Mucosa of descending colon (tissue), 3 donors: ENCODE results near the gene SLC20A1. TPM values are rescaled to one million over a fixed set of nuclear protein-coding genes. Genes with fewer than 3 reads are reported as not detected.

Experiments
- ATAC-seq: fragments of 200-7000 bp; cut with Tn5 transposase; one replicate; pipeline ENCODE4 v1.9.1; 2020; ENCODE audit warnings: mild to moderate bottlenecking, moderate library complexity
- DNase-seq, 3 donors: peaks; one replicate each; pipeline ENCODE4 v3.0.0-alpha.2; 2020
- H3K36me3 ChIP-seq: fragments of 200-600 bp; one replicate; pipeline ENCODE4 v1.8.0; 2021; ENCODE audit warnings: low read depth, mild to moderate bottlenecking
- H3K4me1 ChIP-seq: fragments of 200-600 bp; one replicate; pipeline ENCODE4 v1.8.0; 2021; ENCODE audit warnings: low read depth, mild to moderate bottlenecking
- H3K4me3 ChIP-seq: fragments of 200-600 bp; one replicate; pipeline ENCODE4 v1.8.0; 2021; ENCODE audit warnings: mild to moderate bottlenecking
- H3K9me3 ChIP-seq: fragments of 200-600 bp; one replicate; pipeline ENCODE4 v1.8.0; 2021; ENCODE audit warnings: mild to moderate bottlenecking
- intact Hi-C, 2 donors: fragments of 100-400 bp; cut with DNase I in 1 of 2; cut with micrococcal nuclease in 1 of 2; formaldehyde crosslinking; loops; one replicate each; pipeline versions ENCODE4 v1.11.0 to v1.11.1; 2022; cut with DNase I, micrococcal nuclease
- total RNA-seq, 3 donors: library from RNA; stranded (reverse); fragmentation: NEBNext Ultra II Directional in 2 of 3; extraction: Animal tissue kit (Norgen Biotek cat#: 25700) in 2 of 3; gene quantifications; one replicate each; pipeline versions ENCODE4 v1.2.1 to v1.2.4, GENCODE V29; 2021 to 2023
- TF ChIP-seq, protein P1 (sequence below): fragments of 200-600 bp; IDR thresholded peaks from one replicate; pipeline ENCODE4 v1.8.0; 2022; ENCODE audit warnings: antibody characterized with exemption, mild to moderate bottlenecking
- donor health status: DM: no; HTN: no; CAD: no; lungs with moderate emphysema.
- donor health status: DM: no; HTN: no; CAD: no.
- donor health status: DM: no; HTN: yes; CAD: no.

Gene SLC20A1
- total RNA-seq, 3 donors from 2014 or later, result 64.3 to 128 (median 80.6) TPM

- H3K36me3 ChIP-seq, result no peaks in the 10 kb centered on the region
- H3K4me3 ChIP-seq, result no peak overlapping the region
- intact Hi-C loops, result no loop called here
- no peaks in the 10 kb centered on the region for H3K9me3 ChIP-seq
- ATAC-seq, result peak; percentile 23
- no peaks in the 10 kb centered on the region for H3K4me1 ChIP-seq
- no peak for DNase-seq
- TF ChIP-seq, protein P1, sequence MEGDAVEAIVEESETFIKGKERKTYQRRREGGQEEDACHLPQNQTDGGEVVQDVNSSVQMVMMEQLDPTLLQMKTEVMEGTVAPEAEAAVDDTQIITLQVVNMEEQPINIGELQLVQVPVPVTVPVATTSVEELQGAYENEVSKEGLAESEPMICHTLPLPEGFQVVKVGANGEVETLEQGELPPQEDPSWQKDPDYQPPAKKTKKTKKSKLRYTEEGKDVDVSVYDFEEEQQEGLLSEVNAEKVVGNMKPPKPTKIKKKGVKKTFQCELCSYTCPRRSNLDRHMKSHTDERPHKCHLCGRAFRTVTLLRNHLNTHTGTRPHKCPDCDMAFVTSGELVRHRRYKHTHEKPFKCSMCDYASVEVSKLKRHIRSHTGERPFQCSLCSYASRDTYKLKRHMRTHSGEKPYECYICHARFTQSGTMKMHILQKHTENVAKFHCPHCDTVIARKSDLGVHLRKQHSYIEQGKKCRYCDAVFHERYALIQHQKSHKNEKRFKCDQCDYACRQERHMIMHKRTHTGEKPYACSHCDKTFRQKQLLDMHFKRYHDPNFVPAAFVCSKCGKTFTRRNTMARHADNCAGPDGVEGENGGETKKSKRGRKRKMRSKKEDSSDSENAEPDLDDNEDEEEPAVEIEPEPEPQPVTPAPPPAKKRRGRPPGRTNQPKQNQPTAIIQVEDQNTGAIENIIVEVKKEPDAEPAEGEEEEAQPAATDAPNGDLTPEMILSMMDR, result no peak
These were observed 67.3 kb downstream of the SLC20A1 start for GRCh38 chr2:112712903-112713584.

Other genes with a start within 250 kb of the SLC20A1 start
- 10 to 100 TPM in 2 of 3 donors, 1 to 10 TPM in 1; 7.5 to 18.8 (median 13.9) TPM for gene RGPD8, start 212.3 kb upstream of the SLC20A1 start, total RNA-seq
- 10 to 100 TPM; 13.4 to 32.2 (median 20.3) TPM for gene TTL, start 163.8 kb upstream of the SLC20A1 start, total RNA-seq
- gene POLR1B, start 103.5 kb upstream of the SLC20A1 start, total RNA-seq, result 10 to 100 TPM; 10.1 to 18.3 (median 18.1) TPM
- 10 to 100 TPM; 20.9 to 28.8 (median 26.1) TPM for gene CHCHD5, start 61.3 kb upstream of the SLC20A1 start, total RNA-seq
- not detected for gene NT5DC4, start 75.1 kb downstream of the SLC20A1 start, total RNA-seq
- 1 to 10 TPM; 1.2 to 9.5 (median 2.8) TPM for gene CKAP2L, start 118.7 kb downstream of the SLC20A1 start, total RNA-seq
- not detected for gene IL1A, start 138.6 kb downstream of the SLC20A1 start, total RNA-seq
- 1 to 10 TPM; 2.1 to 6.4 (median 4.2) TPM for gene IL1B, start 190.8 kb downstream of the SLC20A1 start, total RNA-seq